ENCODE measurements around the gene ADAR.

Gene ADAR

GRCh38 chr1:154575951-154576566, 31.9 kb downstream of the ADAR start:
- ATAC-seq: no peak
- TF ChIP-seq ESRRG (CRISPR knock-in tag; IDR thresholded peaks at IDR 0.05): no peak
- no peak for TF ChIP-seq RARB (CRISPR knock-in tag; IDR thresholded peaks at IDR 0.05)
- TF ChIP-seq ZFP3 (CRISPR knock-in tag; IDR thresholded peaks at IDR 0.05): no peak
- TF ChIP-seq ZNF565 (CRISPR knock-in tag; conservative IDR thresholded peaks at IDR 0.05; ENCODE audit: low read depth): no peak
- TF ChIP-seq TCF4 (CRISPR knock-in tag; IDR thresholded peaks at IDR 0.05; ENCODE audit: borderline replicate concordance): no peak
- TF ChIP-seq CREB5 (CRISPR knock-in tag; IDR thresholded peaks at IDR 0.05; ENCODE audit: low read depth): no peak
- TF ChIP-seq ISL1 (CRISPR knock-in tag; IDR thresholded peaks at IDR 0.05): no peak
- TF ChIP-seq ZNF70 (CRISPR knock-in tag; IDR thresholded peaks at IDR 0.05): no peak
- no peak for TF ChIP-seq CSRNP3 (CRISPR knock-in tag; IDR thresholded peaks at IDR 0.05)
- TF ChIP-seq SNAI2 (CRISPR knock-in tag; IDR thresholded peaks at IDR 0.05): no peak

- TF ChIP-seq CSDC2 (CRISPR knock-in tag; IDR thresholded peaks at IDR 0.05) (no peak), ZFP3 (CRISPR knock-in tag; IDR thresholded peaks at IDR 0.05) (peak; percentile 91)
- ATAC-seq: peak; percentile 4; the same call in 2 of the 3 replicates
Observed at GRCh38 chr1:154575147-154575927, 32.6 kb downstream of the ADAR start.

- no peak for TF ChIP-seq ISL1 (CRISPR knock-in tag; IDR thresholded peaks at IDR 0.05)
- no peak for TF ChIP-seq TCF4 (CRISPR knock-in tag; IDR thresholded peaks at IDR 0.05; ENCODE audit: borderline replicate concordance)
- TF ChIP-seq POU6F1 (CRISPR knock-in tag; IDR thresholded peaks at IDR 0.05; ENCODE audit: borderline replicate concordance, low read depth): no peak
- no peak for TF ChIP-seq ZNF565 (CRISPR knock-in tag; conservative IDR thresholded peaks at IDR 0.05; ENCODE audit: low read depth)
- TF ChIP-seq SNAI2 (CRISPR knock-in tag; IDR thresholded peaks at IDR 0.05): no peak
- TF ChIP-seq TOX (CRISPR knock-in tag; IDR thresholded peaks at IDR 0.05; ENCODE audit: borderline replicate concordance): no peak
- no peak for TF ChIP-seq RARB (CRISPR knock-in tag; IDR thresholded peaks at IDR 0.05)
- ATAC-seq: peak; percentile 45
Observed at GRCh38 chr1:154574716-154575115, 33.3 kb downstream of the ADAR start.

- TF ChIP-seq TCF4 (CRISPR knock-in tag; IDR thresholded peaks at IDR 0.05; ENCODE audit: borderline replicate concordance) (no peak), ESRRG (CRISPR knock-in tag; IDR thresholded peaks at IDR 0.05) (no peak), SNAI2 (CRISPR knock-in tag; IDR thresholded peaks at IDR 0.05) (no peak)
- no peak for ATAC-seq
Observed at GRCh38 chr1:154573168-154573510, 34.8 kb downstream of the ADAR start.

GRCh38 chr1:154572468-154573167, 35.4 kb downstream of the ADAR start:
- ATAC-seq: no peak
- TF ChIP-seq ISL1 (CRISPR knock-in tag; IDR thresholded peaks at IDR 0.05): no peak
- TF ChIP-seq TSHZ2 (CRISPR knock-in tag; IDR thresholded peaks at IDR 0.05): no peak
- TF ChIP-seq ZC3H10 (CRISPR knock-in tag; IDR thresholded peaks at IDR 0.05): no peak
- TF ChIP-seq BACH2 (CRISPR knock-in tag; IDR thresholded peaks at IDR 0.05; ENCODE audit: borderline replicate concordance): no peak
- TF ChIP-seq CREB5 (CRISPR knock-in tag; IDR thresholded peaks at IDR 0.05; ENCODE audit: low read depth): no peak
- TF ChIP-seq CSRNP3 (CRISPR knock-in tag; IDR thresholded peaks at IDR 0.05): no peak
- TF ChIP-seq ZNF70 (CRISPR knock-in tag; IDR thresholded peaks at IDR 0.05): no peak
- TF ChIP-seq SNAI2 (CRISPR knock-in tag; IDR thresholded peaks at IDR 0.05): no peak
- no peak for TF ChIP-seq POU6F1 (CRISPR knock-in tag; IDR thresholded peaks at IDR 0.05; ENCODE audit: borderline replicate concordance, low read depth)
- TF ChIP-seq OSR1 (CRISPR knock-in tag; IDR thresholded peaks at IDR 0.05): no peak
- no peak for TF ChIP-seq ZFP3 (CRISPR knock-in tag; IDR thresholded peaks at IDR 0.05)
